PC-3 (cell line): ENCODE results near the gene DPY19L3.

Source experiments
- CTCF ChIP-seq: fragments of 300-600 bp; sonication (generic); conservative IDR thresholded peaks from 2 replicates; pipeline ENCODE4 v1.5.1; 2017; ENCODE audit warnings: antibody characterized with exemption, low read depth, mild to moderate bottlenecking, low read length
- EZH2 ChIP-seq: fragments of 300-600 bp; sonication (generic); IDR thresholded peaks from one replicate; pipeline ENCODE4 v1.6.1; 2017; ENCODE audit warnings: antibody characterized with exemption, mild to moderate bottlenecking, low read length; ENCODE audit not compliant: unreplicated experiment

- TF ChIP-seq CTCF (no peak), EZH2 (no peak)
Observed at GRCh38 chr19:32498648-32499200, 93.2 kb downstream of the DPY19L3 start.
